HFFc6 (cell line): ENCODE data around the gene ERG. TPM values are rescaled to one million over a fixed set of nuclear protein-coding genes. Genes with fewer than 3 reads are reported as not detected.

Experiments used
- DNase-seq: peaks from one replicate; pipeline ENCODE4 v3.0.0-alpha.2; 2018
- H3K27ac Mint-ChIP-seq: 2 replicates; pipeline ENCODE4 v1.8.0; 2020; ENCODE audit warnings: mild to moderate bottlenecking, mixed read lengths
- H3K27me3 Mint-ChIP-seq: 2 replicates; pipeline ENCODE4 v1.8.0; 2021; ENCODE audit warnings: mild to moderate bottlenecking, moderate library complexity, mixed read lengths; ENCODE audit not compliant: insufficient read depth
- H3K36me3 Mint-ChIP-seq: 2 replicates; pipeline ENCODE4 v1.8.0; 2021; ENCODE audit warnings: low read depth, mixed read lengths
- H3K4me1 Mint-ChIP-seq: 2 replicates; pipeline ENCODE4 v1.8.0; 2020; ENCODE audit warnings: low read depth, mixed read lengths
- H3K4me3 Mint-ChIP-seq: 2 replicates; pipeline ENCODE4 v1.8.0; 2020; ENCODE audit warnings: mild to moderate bottlenecking, moderate library complexity, mixed read lengths
- H3K9me3 Mint-ChIP-seq: 2 replicates; pipeline ENCODE4 v1.8.0; 2020; ENCODE audit warnings: mild to moderate bottlenecking, mixed read lengths
- total RNA-seq, 6 experiments: library from RNA; stranded (reverse); fragmentation: NEBNext Ultra II Directional; extraction: Animal tissue kit (Norgen Biotek cat#: 25700); gene quantifications; 2 replicates in 1 of 6; 3 replicates in 5 of 6; pipeline ENCODE4 v1.2.3, GENCODE V29; 2021
- TF ChIP-seq, protein P1 (sequence below): fragments of 200-600 bp; sonication (generic); IDR thresholded peaks from 2 replicates; pipeline ENCODE4 v1.5.0; 2021; ENCODE audit warnings: antibody characterized with exemption, mild to moderate bottlenecking

Gene ERG
- total RNA-seq, 6 experiments from 2014 or later = not detected

DNA sequence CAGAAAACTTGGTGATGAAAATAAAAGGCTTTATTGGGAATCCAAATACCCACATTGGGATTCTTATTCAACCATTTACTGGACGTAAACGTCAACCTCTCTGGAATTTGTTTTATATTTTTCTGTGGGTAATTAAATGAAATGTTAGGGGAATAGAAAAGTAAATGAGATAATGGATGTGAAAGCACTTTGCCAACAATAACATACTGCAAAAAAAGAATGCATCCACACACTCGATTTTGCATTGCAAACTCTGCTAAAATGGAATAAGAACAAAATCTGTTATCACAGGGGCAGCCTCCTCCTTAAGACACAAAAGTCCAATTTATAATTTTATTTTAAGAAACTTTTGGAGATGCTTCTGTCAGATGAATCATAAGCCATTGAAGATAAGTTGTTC lies 88.4 kb downstream of the ERG start:
- Mint-ChIP-seq H3K27me3 (peaks cover 24% of the 10 kb centered on the region), H3K4me3 (no peak overlapping the region), H3K36me3 (no peaks in the 10 kb centered on the region), H3K9me3 (no peaks in the 10 kb centered on the region), H3K4me1 (no peaks in the 10 kb centered on the region), H3K27ac (no peak overlapping the region)
- TF ChIP-seq, protein P1, sequence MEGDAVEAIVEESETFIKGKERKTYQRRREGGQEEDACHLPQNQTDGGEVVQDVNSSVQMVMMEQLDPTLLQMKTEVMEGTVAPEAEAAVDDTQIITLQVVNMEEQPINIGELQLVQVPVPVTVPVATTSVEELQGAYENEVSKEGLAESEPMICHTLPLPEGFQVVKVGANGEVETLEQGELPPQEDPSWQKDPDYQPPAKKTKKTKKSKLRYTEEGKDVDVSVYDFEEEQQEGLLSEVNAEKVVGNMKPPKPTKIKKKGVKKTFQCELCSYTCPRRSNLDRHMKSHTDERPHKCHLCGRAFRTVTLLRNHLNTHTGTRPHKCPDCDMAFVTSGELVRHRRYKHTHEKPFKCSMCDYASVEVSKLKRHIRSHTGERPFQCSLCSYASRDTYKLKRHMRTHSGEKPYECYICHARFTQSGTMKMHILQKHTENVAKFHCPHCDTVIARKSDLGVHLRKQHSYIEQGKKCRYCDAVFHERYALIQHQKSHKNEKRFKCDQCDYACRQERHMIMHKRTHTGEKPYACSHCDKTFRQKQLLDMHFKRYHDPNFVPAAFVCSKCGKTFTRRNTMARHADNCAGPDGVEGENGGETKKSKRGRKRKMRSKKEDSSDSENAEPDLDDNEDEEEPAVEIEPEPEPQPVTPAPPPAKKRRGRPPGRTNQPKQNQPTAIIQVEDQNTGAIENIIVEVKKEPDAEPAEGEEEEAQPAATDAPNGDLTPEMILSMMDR = no peak
- DNase-seq = no peak

GRCh38 chr21:38404177-38404576 lies 94.1 kb downstream of the ERG start:
- no peak for DNase-seq
- TF ChIP-seq, protein P1 = no peak; the same call in 1 of the 2 replicates
- Mint-ChIP-seq H3K27me3 (peaks cover 36% of the 10 kb centered on the region), H3K4me1 (no peaks in the 10 kb centered on the region), H3K27ac (no peak overlapping the region), H3K9me3 (no peaks in the 10 kb centered on the region), H3K36me3 (no peaks in the 10 kb centered on the region), H3K4me3 (no peak overlapping the region)

DNA sequence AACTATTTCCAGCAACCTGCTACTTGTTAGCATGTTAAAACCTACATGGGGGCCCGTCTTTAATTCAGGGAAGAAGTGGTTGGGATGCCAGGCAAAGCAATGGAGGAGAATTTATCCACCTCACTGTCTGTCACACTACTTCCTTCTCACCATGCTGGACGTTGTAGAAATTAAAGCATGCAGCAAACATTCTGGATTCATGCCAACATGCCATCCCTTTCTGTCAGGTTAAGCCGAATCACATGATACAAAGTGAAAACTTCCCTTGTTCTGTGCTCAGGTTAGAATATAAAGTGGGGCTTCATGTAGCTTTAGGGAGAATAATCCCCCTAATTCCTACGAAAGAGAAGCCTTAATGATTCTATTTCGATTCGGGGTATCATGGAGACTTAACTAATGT lies 95.5 kb downstream of the ERG start:
- TF ChIP-seq, protein P1 = no peak
- H3K4me1 Mint-ChIP-seq = no peaks in the 10 kb centered on the region
- DNase-seq = no peak
- no peak overlapping the region for H3K4me3 Mint-ChIP-seq
- H3K9me3 Mint-ChIP-seq = no peaks in the 10 kb centered on the region
- H3K36me3 Mint-ChIP-seq = no peaks in the 10 kb centered on the region
- peaks cover 34% of the 10 kb centered on the region for H3K27me3 Mint-ChIP-seq
- H3K27ac Mint-ChIP-seq = no peak overlapping the region

GRCh38 chr21:38402291-38402690 lies 96.0 kb downstream of the ERG start:
- H3K4me3 Mint-ChIP-seq = no peak overlapping the region
- TF ChIP-seq, protein P1 = no peak
- no peak overlapping the region for H3K27ac Mint-ChIP-seq
- H3K27me3 Mint-ChIP-seq = peaks cover 37% of the 10 kb centered on the region
- no peaks in the 10 kb centered on the region for H3K9me3 Mint-ChIP-seq
- no peaks in the 10 kb centered on the region for H3K4me1 Mint-ChIP-seq
- H3K36me3 Mint-ChIP-seq = no peaks in the 10 kb centered on the region
- no peak for DNase-seq

DNA sequence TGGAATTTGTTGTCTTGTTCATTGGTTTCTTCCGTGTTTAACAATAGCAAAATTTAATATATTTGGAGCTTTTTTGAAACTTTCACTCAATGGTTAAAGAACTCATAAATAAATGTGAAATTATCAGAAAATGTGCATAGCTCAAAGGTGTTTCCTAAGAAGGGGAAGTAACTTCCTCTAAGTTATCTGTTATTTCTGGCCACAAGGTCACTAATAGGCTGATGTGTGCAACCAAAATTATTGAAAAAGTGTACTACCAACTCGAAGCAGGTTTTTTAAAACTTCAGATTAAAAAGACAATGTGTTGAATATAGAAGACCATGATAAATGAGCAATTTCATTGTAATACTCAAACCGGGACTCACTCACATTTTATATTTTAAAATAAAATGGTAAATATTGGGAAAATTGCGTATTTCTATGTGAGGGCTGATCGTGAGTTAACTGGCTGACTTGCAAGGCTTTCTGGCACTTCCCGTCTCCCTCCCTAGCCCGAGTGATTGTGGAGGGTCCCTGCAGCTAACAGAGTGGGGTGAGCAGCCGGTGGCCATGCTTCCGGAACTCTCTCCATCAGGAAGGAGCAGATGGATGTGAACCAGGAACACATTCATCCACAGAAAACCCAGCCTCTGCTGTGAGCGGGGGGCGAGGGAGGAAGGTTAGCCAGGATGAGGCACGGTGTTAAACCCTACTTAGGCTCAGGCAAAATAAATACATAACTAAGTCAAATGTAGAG lies 96.9 kb downstream of the ERG start:
- H3K9me3 Mint-ChIP-seq = no peaks in the 10 kb centered on the region
- no peaks in the 10 kb centered on the region for H3K36me3 Mint-ChIP-seq
- H3K4me3 Mint-ChIP-seq = no peak overlapping the region
- TF ChIP-seq, protein P1 = no peak
- DNase-seq = no peak
- peaks cover 40% of the 10 kb centered on the region for H3K27me3 Mint-ChIP-seq
- no peaks in the 10 kb centered on the region for H3K4me1 Mint-ChIP-seq
- no peak overlapping the region for H3K27ac Mint-ChIP-seq
